SU-DHL-6 (cell line): ENCODE data around the gene GALNT9.

Experiments
- H2AFZ ChIP-seq: fragments of 200-600 bp; sonication (generic); 2 replicates; pipeline ENCODE4 v1.6.1; 2014; ENCODE audit warnings: low read depth, mild to moderate bottlenecking, moderate library complexity, mixed read lengths, antibody characterized with exemption, low read length; ENCODE audit not compliant: severe bottlenecking
- H3F3A ChIP-seq: fragments of 200-600 bp; shearing (Covaris generic); 2 replicates; pipeline ENCODE4 v1.6.0; 2016; ENCODE audit warnings: antibody characterized with exemption, mild to moderate bottlenecking; ENCODE audit not compliant: insufficient read depth
- H3K27ac ChIP-seq: fragments of 200-600 bp; sonication (generic); 2 replicates; pipeline ENCODE4 v1.5.1; 2016; ENCODE audit warnings: low read depth, mild to moderate bottlenecking, low read length, moderate library complexity, mixed read lengths
- H3K27me3 ChIP-seq: fragments of 200-600 bp; sonication (generic), shearing (Covaris generic); 2 replicates; pipeline ENCODE4 v1.6.0; 2014; ENCODE audit warnings: mild to moderate bottlenecking, low read length
- H3K36me3 ChIP-seq: fragments of 200-600 bp; sonication (generic); 2 replicates; pipeline ENCODE4 v1.6.1; 2014; ENCODE audit warnings: mild to moderate bottlenecking, low read length, mixed read lengths
- H3K4me2 ChIP-seq: fragments of 300-600, 200-600 bp; shearing (Covaris generic), sonication (generic); 2 replicates; pipeline ENCODE4 v1.6.0; 2014; ENCODE audit warnings: low read length, low read depth, mild to moderate bottlenecking; ENCODE audit not compliant: poor library complexity, severe bottlenecking
- H3K4me3 ChIP-seq: fragments of 200-600 bp; sonication (generic); 2 replicates; pipeline ENCODE4 v1.5.1; 2014; ENCODE audit warnings: antibody characterized with exemption, low read length, mild to moderate bottlenecking, mixed read lengths; ENCODE audit not compliant: insufficient read depth, poor library complexity, severe bottlenecking
- H3K79me2 ChIP-seq: fragments of 200-600 bp; sonication (generic); 2 replicates; pipeline ENCODE4 v1.6.1; 2014; ENCODE audit warnings: mild to moderate bottlenecking, low read length, moderate library complexity; ENCODE audit not compliant: insufficient read depth
- H3K9ac ChIP-seq: fragments of 200-600 bp; sonication (generic); 2 replicates; pipeline ENCODE4 v1.7.0; 2014; ENCODE audit warnings: mild to moderate bottlenecking, low read length
- H3K9me2 ChIP-seq: fragments of 200-600 bp; sonication (generic); replicated peaks from 2 replicates; pipeline ENCODE4 v1.6.1; 2014; ENCODE audit warnings: low read length; ENCODE audit not compliant: insufficient read depth
- H3K9me3 ChIP-seq: fragments of 200-600 bp; sonication (generic); 2 replicates; pipeline ENCODE4 v1.6.1; 2014; ENCODE audit warnings: low read length, mixed read lengths; ENCODE audit not compliant: insufficient read depth
- H4K20me1 ChIP-seq: fragments of 200-600 bp; sonication (generic); 2 replicates; pipeline ENCODE4 v1.6.1; 2014; ENCODE audit warnings: low read depth, mild to moderate bottlenecking, antibody characterized with exemption, low read length, moderate library complexity, mixed read lengths
- CTCF ChIP-seq: fragments of 200-600 bp; sonication (generic); IDR thresholded peaks from one replicate; pipeline ENCODE4 v1.5.1; 2017; ENCODE audit warnings: antibody characterized with exemption, mild to moderate bottlenecking, low read length, moderate library complexity; ENCODE audit not compliant: insufficient read depth, poor library complexity, severe bottlenecking
- EZH2phosphoT487 ChIP-seq: fragments of 200-600 bp; sonication (generic), shearing (Covaris generic); conservative IDR thresholded peaks from 2 replicates; pipeline ENCODE4 v1.6.1; 2018; ENCODE audit warnings: mild to moderate bottlenecking, antibody characterized with exemption, low read length, moderate library complexity, mixed read lengths

Gene GALNT9

DNA sequence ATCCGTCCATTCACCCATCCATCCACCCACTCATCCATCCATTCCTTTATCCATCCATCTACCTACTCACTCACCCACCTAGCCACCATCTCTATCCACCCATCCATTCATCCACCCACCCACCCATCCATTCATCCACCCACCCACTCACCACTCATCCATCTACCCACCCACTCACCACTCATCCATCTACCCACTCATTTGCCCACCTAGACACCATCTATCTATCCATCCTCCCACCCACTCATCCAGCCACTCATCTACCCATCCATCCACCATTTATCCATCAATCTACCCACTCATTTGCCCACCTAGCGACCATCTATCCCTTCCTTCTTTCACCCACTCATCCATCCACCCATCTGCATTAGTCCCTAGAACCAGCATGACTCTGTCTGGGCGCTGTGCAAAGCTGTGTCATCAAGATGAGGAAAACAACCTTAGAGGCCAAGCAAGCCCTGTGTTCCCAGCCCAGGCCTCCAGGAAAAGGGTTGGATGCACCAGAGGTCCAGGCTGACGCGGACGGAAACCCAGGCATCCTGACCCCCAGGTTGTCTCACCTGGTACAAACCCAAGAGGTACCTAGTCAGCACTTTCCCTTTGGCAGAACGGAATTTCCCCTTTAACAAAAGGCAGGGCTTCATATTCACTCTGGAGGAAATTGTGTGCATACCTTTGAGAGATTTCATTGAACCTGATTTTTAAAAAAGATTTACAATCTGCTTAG, 111.4 kb downstream of the GALNT9 start:
- H3K27ac ChIP-seq = no peak overlapping the region
- H3K4me2 ChIP-seq = no peak overlapping the region
- H2AFZ ChIP-seq = no peak overlapping the region

GRCh38 chr12:132217371-132217770, 112.0 kb downstream of the GALNT9 start:
- Histone ChIP-seq H3K36me3 (no peaks in the 10 kb centered on the region), H3K9me3 (no peaks in the 10 kb centered on the region), H3K4me3 (no peak overlapping the region), H3K4me2 (no peak overlapping the region), H3K27me3 (no peaks in the 10 kb centered on the region), H3F3A (no peaks in the 10 kb centered on the region), H3K79me2 (no peaks in the 10 kb centered on the region), H3K9me2 (no peaks in the 10 kb centered on the region), H4K20me1 (no peaks in the 10 kb centered on the region), H2AFZ (no peak overlapping the region), H3K27ac (no peak overlapping the region), H3K9ac (no peak overlapping the region)
- no peak for TF ChIP-seq EZH2phosphoT487
- no peak for TF ChIP-seq CTCF

More for the DNA sequence above, 111.4 kb downstream of the GALNT9 start:
- H3K27me3 ChIP-seq = no peaks in the 10 kb centered on the region
- no peaks in the 10 kb centered on the region for H4K20me1 ChIP-seq
- H3K9ac ChIP-seq = no peak overlapping the region
- no peaks in the 10 kb centered on the region for H3K9me3 ChIP-seq
- H3F3A ChIP-seq = no peaks in the 10 kb centered on the region
- no peaks in the 10 kb centered on the region for H3K9me2 ChIP-seq
- no peak for TF ChIP-seq CTCF
- TF ChIP-seq EZH2phosphoT487 = no peak
- H3K36me3 ChIP-seq = no peaks in the 10 kb centered on the region
- H3K79me2 ChIP-seq = no peaks in the 10 kb centered on the region
- H3K4me3 ChIP-seq = no peak overlapping the region

- Histone ChIP-seq H3F3A (no peaks in the 10 kb centered on the region), H3K9me3 (no peaks in the 10 kb centered on the region), H2AFZ (no peak overlapping the region), H3K9me2 (no peaks in the 10 kb centered on the region), H3K27me3 (no peaks in the 10 kb centered on the region), H3K27ac (no peak overlapping the region), H3K4me2 (no peak overlapping the region), H3K4me3 (no peak overlapping the region), H3K36me3 (no peaks in the 10 kb centered on the region), H3K79me2 (no peaks in the 10 kb centered on the region), H4K20me1 (no peaks in the 10 kb centered on the region), H3K9ac (no peak overlapping the region)
- TF ChIP-seq CTCF (no peak), EZH2phosphoT487 (no peak)
Observed at GRCh38 chr12:132216354-132216987, 112.9 kb downstream of the GALNT9 start.
